RWPE1 (cell line): ENCODE data around the gene PARP8.
"Not testable (repeated sequence)": the region's sequence is repeated elsewhere in the genome, so short reads cannot be mapped to it uniquely, and the experiment has no call there.

Experiments
- CTCF ChIA-PET: fragments of 350-600 bp; sonication (Branson Sonifier 250); formaldehyde crosslinking; extraction: SDS; loops from one replicate; lab custom pipeline; 2021; lab: Yijun Ruan, JAX
- POLR2A ChIA-PET: fragments of 400-600 bp; formaldehyde crosslinking; extraction: SDS; loops from one replicate; lab custom pipeline; 2020; ENCODE audit warnings: antibody characterized with exemption; ENCODE audit not compliant: low non-redundant PET; lab: Yijun Ruan, JAX
- DNase-seq: peaks from one replicate; pipeline ENCODE4 v3.0.0; 2012; ENCODE audit warnings: low spot score
- H3K27ac ChIP-seq: fragments of 450-650 bp; 2 replicates; pipeline ENCODE4 v1.5.1; 2017
- TF ChIP-seq, protein P1 (sequence below): fragments of 450-650 bp; conservative IDR thresholded peaks from 2 replicates; pipeline ENCODE4 v1.5.1; 2017; ENCODE audit warnings: low read depth, mild to moderate bottlenecking

PARP8 gene

GRCh38 chr5:50666261-50667022, at the start of gene PARP8:
Gene PARP8, plus strand, starts transcription at chr5:50666637. Its CDS starts 459 bp downstream, at chr5:50667096.
- DNase-seq = peak; percentile 41
- ChIA-PET CTCF (interaction anchor here (0.6 kb wide), 1 partner anchor 255 kb away, joined by 3 read pairs; no protein-coding TSS in a partner anchor), POLR2A (interaction anchor here (0.5 to 0.6 kb wide), 3 partner anchors 10 to 226 kb away, joined by 3 to 7 read pairs (median 4); no protein-coding TSS in a partner anchor)
- H3K27ac ChIP-seq = peak within 1 kb of the TSS; percentile 90
- TF ChIP-seq, protein P1, sequence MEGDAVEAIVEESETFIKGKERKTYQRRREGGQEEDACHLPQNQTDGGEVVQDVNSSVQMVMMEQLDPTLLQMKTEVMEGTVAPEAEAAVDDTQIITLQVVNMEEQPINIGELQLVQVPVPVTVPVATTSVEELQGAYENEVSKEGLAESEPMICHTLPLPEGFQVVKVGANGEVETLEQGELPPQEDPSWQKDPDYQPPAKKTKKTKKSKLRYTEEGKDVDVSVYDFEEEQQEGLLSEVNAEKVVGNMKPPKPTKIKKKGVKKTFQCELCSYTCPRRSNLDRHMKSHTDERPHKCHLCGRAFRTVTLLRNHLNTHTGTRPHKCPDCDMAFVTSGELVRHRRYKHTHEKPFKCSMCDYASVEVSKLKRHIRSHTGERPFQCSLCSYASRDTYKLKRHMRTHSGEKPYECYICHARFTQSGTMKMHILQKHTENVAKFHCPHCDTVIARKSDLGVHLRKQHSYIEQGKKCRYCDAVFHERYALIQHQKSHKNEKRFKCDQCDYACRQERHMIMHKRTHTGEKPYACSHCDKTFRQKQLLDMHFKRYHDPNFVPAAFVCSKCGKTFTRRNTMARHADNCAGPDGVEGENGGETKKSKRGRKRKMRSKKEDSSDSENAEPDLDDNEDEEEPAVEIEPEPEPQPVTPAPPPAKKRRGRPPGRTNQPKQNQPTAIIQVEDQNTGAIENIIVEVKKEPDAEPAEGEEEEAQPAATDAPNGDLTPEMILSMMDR = no peak

DNA sequence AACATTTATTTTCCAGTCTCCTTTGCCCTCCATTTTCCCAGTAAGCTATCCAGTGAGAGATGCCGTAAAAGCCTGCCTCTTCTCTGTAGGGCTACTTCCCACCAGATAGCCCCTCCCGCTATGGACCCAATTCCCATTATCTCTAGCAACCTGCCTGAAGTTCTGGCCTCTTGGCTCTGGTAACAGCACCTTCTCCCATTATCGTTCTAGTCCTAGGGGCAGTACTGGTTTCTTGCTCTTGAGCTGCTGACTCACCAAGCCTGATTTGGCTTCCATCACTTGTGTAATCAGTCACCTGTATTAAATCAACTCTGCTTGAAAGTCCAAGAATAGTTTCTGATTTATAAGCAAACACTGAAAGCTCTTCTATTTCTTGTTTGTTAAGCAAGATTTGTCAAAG, 42.8 kb upstream of the PARP8 start:
- CTCF ChIA-PET = no interaction called here
- TF ChIP-seq, protein P1 = no peak
- no peak overlapping the region for H3K27ac ChIP-seq
- DNase-seq = peak; percentile 7
- POLR2A ChIA-PET = no interaction called here

GRCh38 chr5:50634866-50635265, 31.6 kb upstream of the PARP8 start:
- H3K27ac ChIP-seq, POLR2A ChIA-PET, CTCF ChIA-PET, DNase-seq: not testable (repeated sequence)

DNA sequence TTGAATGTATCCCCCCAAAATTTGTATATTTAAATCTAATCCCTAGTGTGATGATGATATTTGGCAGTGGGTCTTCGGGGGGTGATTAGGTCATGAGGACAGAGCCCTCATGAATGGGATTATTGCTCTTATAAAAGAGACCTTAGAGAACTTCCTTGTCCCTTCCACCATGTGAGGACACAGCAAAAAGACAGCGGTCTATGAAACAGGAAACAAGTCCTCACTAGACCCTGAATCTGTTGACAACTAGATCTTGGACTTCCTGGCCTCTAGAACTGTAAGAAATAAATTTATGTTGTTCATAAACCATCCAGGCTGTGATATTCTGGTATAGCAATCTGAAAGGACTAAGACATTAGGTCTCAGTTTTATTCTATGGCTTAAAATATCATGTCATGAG, 28.9 kb upstream of the PARP8 start:
- DNase-seq, POLR2A ChIA-PET, H3K27ac ChIP-seq, CTCF ChIA-PET: not testable (repeated sequence)

DNA sequence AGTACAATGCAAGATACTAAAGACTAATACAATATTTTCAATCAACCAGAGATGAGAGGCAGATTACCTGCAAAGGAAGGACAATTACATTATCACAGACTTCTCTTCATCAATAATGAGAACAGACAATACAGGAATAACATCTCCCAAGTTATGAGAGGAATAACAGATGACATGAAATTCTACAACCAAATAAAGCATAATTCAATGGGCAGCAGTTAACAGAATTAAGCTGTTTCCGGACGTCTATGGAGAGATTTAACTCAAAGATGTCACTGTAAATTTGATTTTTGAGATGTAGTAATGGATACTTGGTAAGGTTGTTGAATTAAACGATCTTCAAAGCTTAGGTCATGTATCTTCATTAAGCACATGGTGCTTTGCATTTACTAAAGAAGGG, 19.8 kb upstream of the PARP8 start:
- no peak overlapping the region for H3K27ac ChIP-seq
- CTCF ChIA-PET = no interaction called here
- POLR2A ChIA-PET = no interaction called here

DNA sequence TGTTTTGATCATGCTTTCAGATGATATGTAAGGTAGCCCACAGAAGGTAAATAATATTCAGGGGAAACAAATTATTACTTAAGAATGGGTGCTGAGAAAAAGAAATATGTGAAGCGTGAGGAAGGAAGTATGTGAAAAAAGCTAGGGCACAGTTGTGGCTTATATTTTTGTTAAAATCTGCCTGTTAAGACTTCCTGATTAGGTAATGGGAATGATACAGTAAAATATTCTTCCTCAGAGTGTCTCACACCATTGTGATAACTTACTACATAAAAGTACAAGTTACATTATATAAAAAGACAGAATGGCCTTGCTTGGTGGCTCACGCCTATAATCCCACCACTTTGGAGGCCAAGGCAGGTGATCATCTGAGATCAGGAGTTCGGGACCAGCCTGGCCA, 18.7 kb upstream of the PARP8 start:
- POLR2A ChIA-PET = no interaction called here
- TF ChIP-seq, protein P1 = no peak

More for the DNA sequence above, 19.8 kb upstream of the PARP8 start:
- no peak for DNase-seq
- TF ChIP-seq, protein P1 = no peak

GRCh38 chr5:50653946-50654345, 12.5 kb upstream of the PARP8 start:
- TF ChIP-seq, protein P1 = no peak
- CTCF ChIA-PET = no interaction called here
- POLR2A ChIA-PET = no interaction called here
- no peak overlapping the region for H3K27ac ChIP-seq
- DNase-seq = no peak

More for the DNA sequence above, 18.7 kb upstream of the PARP8 start:
- no peak for DNase-seq
- CTCF ChIA-PET = no interaction called here
- no peak overlapping the region for H3K27ac ChIP-seq
